Measurements from ENCODE around the gene PSMD4. TPM values are rescaled to one million over a fixed set of nuclear protein-coding genes. Genes with fewer than 3 reads are reported as not detected.
"Not testable (repeated sequence)": the region's sequence is repeated elsewhere in the genome, so short reads cannot be mapped to it uniquely, and the experiment has no call there.

Gene PSMD4
- total RNA-seq, result 100 to 1,000 TPM; 108 to 211 TPM
- 100 to 1,000 TPM; 178 to 181 TPM for polyA plus RNA-seq (ENCODE audit: insufficient read length in 2 of 2)
- long read RNA-seq, donor 1, transcript PSMD4-202 (10 exons, 1,350 nt), result major isoform, 83 of 192 reads
- long read RNA-seq, donor 1, partial matches to known transcripts, result 91 of 192 reads
- long read RNA-seq, donor 1, other reads (novel, unspliced or antisense), result 12 of 192 reads
- long read RNA-seq, donor 2, transcript PSMD4-202 (10 exons, 1,350 nt), result major isoform, 11 of 31 reads
- long read RNA-seq, donor 2, partial matches to known transcripts, result 19 of 31 reads
- long read RNA-seq, donor 2, other reads (novel, unspliced or antisense), result 0 of 31 reads
- long read RNA-seq, donor 3, transcript PSMD4-202 (10 exons, 1,350 nt), result major isoform, 25 of 42 reads
- long read RNA-seq, donor 3, partial matches to known transcripts, result 14 of 42 reads
- long read RNA-seq, donor 3, other reads (novel, unspliced or antisense), result 0 of 42 reads
- long read RNA-seq, donor 4, transcript PSMD4-201 (10 exons, 1,333 nt), result minor isoform, 10 of 189 reads
- long read RNA-seq, donor 4, transcript PSMD4-202 (10 exons, 1,350 nt), result major isoform, 73 of 189 reads
- long read RNA-seq, donor 4, partial matches to known transcripts, result 97 of 189 reads
- long read RNA-seq, donor 4, other reads (novel, unspliced or antisense), result 6 of 189 reads

DNA sequence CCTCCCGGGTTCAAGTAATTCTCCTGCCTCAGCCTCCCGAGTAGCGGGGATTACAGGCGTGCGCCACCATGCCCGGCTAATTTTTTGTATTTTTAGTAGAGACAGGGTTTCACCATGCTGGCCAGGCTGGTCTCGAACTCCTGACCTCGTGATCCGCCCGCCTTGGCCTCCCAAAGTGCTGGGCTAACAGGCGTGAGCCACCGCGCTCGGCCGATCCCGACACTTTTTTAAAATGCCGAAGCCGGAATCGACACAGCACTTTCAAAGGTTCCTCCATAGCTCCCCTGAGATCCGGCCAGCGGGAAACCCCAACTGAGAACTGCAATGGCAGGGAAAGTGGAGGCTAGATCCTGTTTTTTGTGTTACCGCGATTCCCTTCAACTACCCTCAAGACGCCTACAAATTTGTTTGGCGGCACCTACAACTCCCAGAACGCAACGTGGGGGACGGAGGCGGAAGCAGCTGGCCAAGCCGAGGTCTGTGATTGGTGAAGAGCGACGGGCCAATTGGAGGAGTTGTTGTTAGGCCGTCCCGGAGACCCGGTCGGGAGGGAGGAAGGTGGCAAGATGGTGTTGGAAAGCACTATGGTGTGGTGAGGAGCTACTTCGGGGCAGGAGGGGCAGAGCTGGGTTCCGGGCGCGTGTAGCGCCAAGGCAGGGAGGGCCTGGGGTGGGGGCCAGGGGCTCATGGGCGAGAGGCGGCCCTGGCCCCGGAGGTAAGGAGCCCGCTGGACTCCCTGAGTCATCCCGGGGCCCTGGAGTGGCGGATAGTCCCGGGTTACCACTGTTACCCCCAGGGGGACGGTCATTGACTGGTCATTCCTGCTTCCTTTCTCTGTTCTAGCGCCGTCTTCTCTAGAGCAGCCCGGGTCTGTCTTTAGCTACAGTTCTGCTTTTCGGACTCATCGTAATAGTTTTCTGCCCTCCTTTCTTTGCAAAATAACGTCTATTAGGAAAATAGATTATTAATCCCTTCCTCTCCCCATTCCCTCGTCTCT, at the start of gene PSMD4:
PSMD4 (plus strand) TSS at position 518 of the 997 bp plus-strand sequence; CDS start at position 567, 49 bp downstream.
- Histone ChIP-seq H3K4me1 (ENCODE audit: control insufficient read depth, insufficient read depth, low read length) (peaks cover 14% of the 10 kb centered on the region), H3K9me3 (ENCODE audit: control insufficient read depth, insufficient read depth, low read length) (no peaks in the 10 kb centered on the region), H3K27me3 (ENCODE audit: control insufficient read depth, insufficient read depth, low read length) (no peaks in the 10 kb centered on the region), H3K4me3 (ENCODE audit: low read depth, low read length) (peak within 1 kb of the TSS; percentile 98), H3K27ac (ENCODE audit: low read depth, low read length) (peak within 1 kb of the TSS; percentile 85), H3K36me3 (ENCODE audit: control insufficient read depth, insufficient read depth, low read length) (peaks cover 9% of the 10 kb centered on the region)
- WGBS (ENCODE audit: insufficient coverage), result 2% methylated on average over 46 of the region's 56 CpGs
- peak; percentile 92 to 99 (median 96) for DNase-seq (ENCODE audit: low read depth in 4 of 6, low spot score in 6 of 6)

DNA sequence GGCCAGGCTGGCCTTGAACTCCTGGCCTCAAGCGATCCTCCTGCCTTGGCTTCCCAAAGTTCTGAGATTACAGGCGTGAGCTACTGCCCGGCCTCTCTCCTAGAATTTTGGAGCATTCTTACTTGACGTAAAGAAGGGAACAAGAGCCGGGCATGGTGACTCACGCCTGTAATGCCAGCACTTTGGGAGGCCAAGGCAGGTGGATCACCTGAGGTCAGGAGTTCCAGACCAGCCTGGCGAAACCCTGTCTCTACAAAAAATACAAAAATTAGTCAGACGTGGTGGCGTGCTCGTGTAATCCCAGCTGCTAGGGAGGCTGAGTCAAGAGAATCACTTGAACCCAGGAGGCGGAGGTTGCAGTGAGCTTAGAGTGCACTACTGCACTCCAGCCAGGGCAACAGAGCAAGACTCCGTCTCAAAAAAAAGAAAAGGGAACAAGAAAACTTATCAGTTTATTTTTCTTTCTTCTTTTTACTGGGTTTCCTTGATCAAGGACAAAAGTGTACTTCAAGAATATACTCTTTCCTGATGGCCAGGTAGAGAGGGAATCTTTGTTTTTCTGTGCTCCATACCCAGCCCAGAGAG, 49.1 kb upstream of the PSMD4 start:
- H3K4me3 ChIP-seq (ENCODE audit: low read depth, low read length); H3K27me3 ChIP-seq (ENCODE audit: control insufficient read depth, insufficient read depth, low read length); H3K9me3 ChIP-seq (ENCODE audit: control insufficient read depth, insufficient read depth, low read length); H3K4me1 ChIP-seq (ENCODE audit: control insufficient read depth, insufficient read depth, low read length); H3K27ac ChIP-seq (ENCODE audit: low read depth, low read length); DNase-seq (ENCODE audit: low read depth in 4 of 6, low spot score in 6 of 6): not testable (repeated sequence)
- peaks cover 59% of the 10 kb centered on the region for H3K36me3 ChIP-seq (ENCODE audit: control insufficient read depth, insufficient read depth, low read length)
- WGBS (ENCODE audit: insufficient coverage), result 93% methylated on average over 11 of the region's 12 CpGs

DNA sequence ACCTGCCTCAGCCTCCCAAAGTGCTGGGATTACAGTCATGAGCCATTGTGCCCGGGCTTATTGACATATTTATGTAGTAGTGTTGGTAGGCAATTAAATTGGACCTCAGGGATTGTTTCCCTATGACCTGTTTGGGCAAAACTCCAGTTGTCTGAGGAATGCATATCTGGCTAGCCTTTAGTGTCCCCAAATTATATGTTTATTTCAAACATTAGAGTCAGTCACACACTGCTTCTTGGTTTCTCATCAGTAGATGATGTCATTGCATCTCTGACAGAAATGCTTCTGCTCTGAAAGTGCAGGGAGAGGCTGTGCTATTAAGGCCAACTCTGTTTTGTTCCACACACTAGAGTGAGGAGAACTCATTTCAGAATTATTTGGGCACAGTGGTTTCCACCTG, 43.7 kb upstream of the PSMD4 start:
- no peak for DNase-seq (ENCODE audit: low read depth in 4 of 6, low spot score in 6 of 6)
- H3K9me3 ChIP-seq (ENCODE audit: control insufficient read depth, insufficient read depth, low read length), result no peaks in the 10 kb centered on the region
- whole genome bisulfite sequencing (ENCODE audit: insufficient coverage), result no CpG with 5 or more reads among the region's 1 CpG
- H3K27me3 ChIP-seq (ENCODE audit: control insufficient read depth, insufficient read depth, low read length), result no peaks in the 10 kb centered on the region
- no peak overlapping the region for H3K27ac ChIP-seq (ENCODE audit: low read depth, low read length)
- peaks cover 55% of the 10 kb centered on the region for H3K36me3 ChIP-seq (ENCODE audit: control insufficient read depth, insufficient read depth, low read length)
- no peak overlapping the region for H3K4me3 ChIP-seq (ENCODE audit: low read depth, low read length)
- no peaks in the 10 kb centered on the region for H3K4me1 ChIP-seq (ENCODE audit: control insufficient read depth, insufficient read depth, low read length)

DNA sequence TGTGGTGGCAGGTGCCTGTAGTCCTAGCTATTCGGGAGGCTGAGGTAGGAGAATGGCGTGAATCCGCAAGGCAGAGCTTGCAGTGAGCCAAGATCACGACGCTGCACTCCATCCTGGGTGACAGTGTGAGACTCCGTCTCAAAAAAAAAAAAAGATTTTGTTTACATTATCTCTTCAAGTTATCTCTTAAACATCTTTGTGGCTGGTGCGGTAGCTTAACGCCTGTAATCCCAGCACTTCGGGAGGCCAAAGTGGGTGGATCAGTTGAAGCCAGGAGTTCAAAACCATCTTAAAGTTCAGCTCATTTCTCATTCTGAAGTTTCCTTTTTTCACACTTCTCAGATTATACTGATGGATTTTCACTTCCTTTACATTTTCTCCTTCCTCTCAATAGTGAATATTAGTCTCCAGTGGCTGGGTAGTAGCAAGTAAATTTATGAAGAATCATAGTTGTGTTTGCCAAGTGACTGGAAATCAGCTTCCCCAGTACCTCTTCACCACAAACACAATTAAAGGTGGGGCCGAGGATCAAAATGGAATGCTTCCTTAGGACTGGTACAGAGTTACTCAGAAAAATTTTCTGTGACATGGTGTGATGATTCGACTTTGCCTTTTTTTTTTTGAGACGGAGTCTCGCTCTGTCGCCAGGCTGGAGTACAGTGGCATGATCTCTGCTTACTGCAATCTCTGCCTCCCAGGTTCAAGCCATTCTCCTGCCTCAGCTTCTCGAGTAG, 42.4 kb upstream of the PSMD4 start:
- H3K27me3 ChIP-seq (ENCODE audit: control insufficient read depth, insufficient read depth, low read length), result no peaks in the 10 kb centered on the region
- no peaks in the 10 kb centered on the region for H3K9me3 ChIP-seq (ENCODE audit: control insufficient read depth, insufficient read depth, low read length)
- no peak for DNase-seq (ENCODE audit: low read depth in 4 of 6, low spot score in 6 of 6)
- H3K4me1 ChIP-seq (ENCODE audit: control insufficient read depth, insufficient read depth, low read length), result no peaks in the 10 kb centered on the region
- no peak overlapping the region for H3K27ac ChIP-seq (ENCODE audit: low read depth, low read length)
- peaks cover 47% of the 10 kb centered on the region for H3K36me3 ChIP-seq (ENCODE audit: control insufficient read depth, insufficient read depth, low read length)
- 100% methylated on average over 3 of the region's 15 CpGs for WGBS (ENCODE audit: insufficient coverage)
- no peak overlapping the region for H3K4me3 ChIP-seq (ENCODE audit: low read depth, low read length)

DNA sequence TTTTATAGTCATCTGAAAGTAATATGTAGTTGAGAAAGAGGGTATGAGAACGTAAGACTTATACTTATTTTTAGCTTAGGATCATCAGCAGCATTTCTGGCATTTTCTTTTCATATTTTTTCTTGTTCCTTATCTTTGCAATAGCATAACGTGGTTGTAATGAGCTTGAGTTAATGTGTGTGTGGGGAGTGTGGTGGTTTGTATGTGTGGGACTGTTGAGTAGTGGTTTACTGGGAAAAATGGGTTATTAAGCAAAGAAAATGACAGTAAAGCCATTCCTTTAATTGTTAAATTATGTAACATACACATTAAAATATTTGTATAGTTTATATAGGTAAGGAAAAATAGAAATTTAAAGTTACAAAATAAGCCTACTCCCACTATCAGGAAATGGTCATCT, 41.0 kb upstream of the PSMD4 start:
- DNase-seq (ENCODE audit: low read depth in 4 of 6, low spot score in 6 of 6), result no peak
- Histone ChIP-seq H3K4me3 (ENCODE audit: low read depth, low read length) (no peak overlapping the region), H3K27me3 (ENCODE audit: control insufficient read depth, insufficient read depth, low read length) (no peaks in the 10 kb centered on the region), H3K9me3 (ENCODE audit: control insufficient read depth, insufficient read depth, low read length) (no peaks in the 10 kb centered on the region), H3K4me1 (ENCODE audit: control insufficient read depth, insufficient read depth, low read length) (no peaks in the 10 kb centered on the region), H3K27ac (ENCODE audit: low read depth, low read length) (no peak overlapping the region), H3K36me3 (ENCODE audit: control insufficient read depth, insufficient read depth, low read length) (peaks cover 34% of the 10 kb centered on the region)
- WGBS (ENCODE audit: insufficient coverage), result no CpG with 5 or more reads among the region's 2 CpGs

DNA sequence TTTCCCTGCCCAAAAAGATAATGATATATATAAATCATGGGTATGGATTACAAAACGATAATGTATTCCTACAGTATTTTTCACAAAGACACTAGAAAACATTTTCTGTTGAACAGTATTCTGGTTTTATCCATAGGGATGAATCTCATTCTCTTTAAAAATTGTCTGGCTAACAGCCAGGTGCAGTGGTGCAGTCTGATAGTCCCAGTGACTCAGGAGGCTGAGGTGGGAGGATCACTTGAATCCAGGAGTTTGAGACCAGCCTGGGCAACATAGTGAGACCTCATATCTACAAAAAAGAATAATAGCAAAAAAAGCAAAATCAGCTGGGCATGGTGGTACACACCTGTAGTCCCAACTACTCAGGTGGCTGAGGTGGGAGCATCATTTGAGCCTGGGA, 32.9 kb upstream of the PSMD4 start:
- no CpG with 5 or more reads among the region's 1 CpG for whole genome bisulfite sequencing (ENCODE audit: insufficient coverage)
- Histone ChIP-seq H3K4me1 (ENCODE audit: control insufficient read depth, insufficient read depth, low read length) (no peaks in the 10 kb centered on the region), H3K27ac (ENCODE audit: low read depth, low read length) (no peak overlapping the region)

DNA sequence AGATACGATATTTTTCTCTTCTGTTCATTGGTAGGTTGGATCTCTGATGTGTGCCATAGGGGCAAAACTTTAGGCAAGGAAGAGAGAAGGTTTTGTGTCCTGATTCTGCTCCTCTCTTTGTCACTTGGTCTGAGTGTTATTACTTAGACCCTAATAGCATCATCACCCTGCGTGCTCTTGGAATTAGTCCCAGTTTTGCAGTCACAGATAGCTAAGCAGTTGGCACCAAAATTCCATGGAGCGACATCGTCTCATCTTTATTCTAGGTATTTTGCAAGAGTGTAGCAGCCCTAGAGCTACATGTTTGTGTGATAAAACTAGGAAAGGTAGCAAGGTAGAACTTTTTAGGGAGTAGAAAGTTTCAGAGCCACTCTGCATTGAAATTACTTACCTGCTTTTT, 32.4 kb upstream of the PSMD4 start:
- Histone ChIP-seq H3K36me3 (ENCODE audit: control insufficient read depth, insufficient read depth, low read length) (peaks cover 23% of the 10 kb centered on the region), H3K27me3 (ENCODE audit: control insufficient read depth, insufficient read depth, low read length) (no peaks in the 10 kb centered on the region), H3K4me3 (ENCODE audit: low read depth, low read length) (no peak overlapping the region), H3K27ac (ENCODE audit: low read depth, low read length) (no peak overlapping the region), H3K9me3 (ENCODE audit: control insufficient read depth, insufficient read depth, low read length) (no peaks in the 10 kb centered on the region), H3K4me1 (ENCODE audit: control insufficient read depth, insufficient read depth, low read length) (no peaks in the 10 kb centered on the region)
- DNase-seq (ENCODE audit: low read depth in 4 of 6, low spot score in 6 of 6), result peak in 1 of 6 donors; percentile 37
- WGBS (ENCODE audit: insufficient coverage), result no CpG with 5 or more reads among the region's 4 CpGs

More for the DNA sequence above, 32.9 kb upstream of the PSMD4 start:
- DNase-seq (ENCODE audit: low read depth in 4 of 6, low spot score in 6 of 6), result peak in 1 of 6 donors; percentile 9
- no peak overlapping the region for H3K4me3 ChIP-seq (ENCODE audit: low read depth, low read length)
- no peaks in the 10 kb centered on the region for H3K27me3 ChIP-seq (ENCODE audit: control insufficient read depth, insufficient read depth, low read length)
- H3K9me3 ChIP-seq (ENCODE audit: control insufficient read depth, insufficient read depth, low read length), result no peaks in the 10 kb centered on the region
- H3K36me3 ChIP-seq (ENCODE audit: control insufficient read depth, insufficient read depth, low read length), result peaks cover 21% of the 10 kb centered on the region

DNA sequence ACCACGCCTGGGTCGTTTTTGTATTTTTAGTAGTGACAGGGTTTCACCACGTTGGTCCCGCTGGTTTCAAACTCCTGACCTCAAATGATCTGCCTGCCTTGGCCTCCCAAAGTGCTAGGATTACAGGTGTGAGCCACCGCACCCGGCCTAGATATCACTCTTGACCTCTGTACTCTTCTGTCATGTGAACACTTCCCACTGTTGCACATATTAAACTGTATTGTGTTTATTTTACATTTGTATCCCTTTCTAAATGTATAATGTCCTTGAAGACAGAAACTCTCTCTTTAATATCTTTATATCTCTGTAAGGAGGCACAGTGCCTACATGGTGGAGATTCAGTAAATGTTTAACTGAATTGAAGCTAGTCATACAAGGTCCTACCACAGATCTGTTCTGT, 19.3 kb upstream of the PSMD4 start:
- WGBS (ENCODE audit: insufficient coverage), result 100% methylated on average over 2 of the region's 6 CpGs
- no peaks in the 10 kb centered on the region for H3K27me3 ChIP-seq (ENCODE audit: control insufficient read depth, insufficient read depth, low read length)
- peaks cover 75% of the 10 kb centered on the region for H3K36me3 ChIP-seq (ENCODE audit: control insufficient read depth, insufficient read depth, low read length)
- no peak overlapping the region for H3K27ac ChIP-seq (ENCODE audit: low read depth, low read length)
- H3K4me3 ChIP-seq (ENCODE audit: low read depth, low read length), result no peak overlapping the region
- no peak for DNase-seq (ENCODE audit: low read depth in 4 of 6, low spot score in 6 of 6)
- no peaks in the 10 kb centered on the region for H3K9me3 ChIP-seq (ENCODE audit: control insufficient read depth, insufficient read depth, low read length)
- H3K4me1 ChIP-seq (ENCODE audit: control insufficient read depth, insufficient read depth, low read length), result no peaks in the 10 kb centered on the region

Measured in spinal cord (tissue), 10 donors.